Loucy (cell line): ENCODE results near the gene GPBP1.

ENCODE experiments used
- H2AFZ ChIP-seq: fragments of 200-600 bp; sonication (generic); 2 replicates; pipeline ENCODE4 v1.6.0; 2016; ENCODE audit warnings: antibody characterized with exemption, mild to moderate bottlenecking, low read length, moderate library complexity
- H3F3A ChIP-seq: fragments of 200-600 bp; 2 replicates; pipeline ENCODE4 v1.6.0; 2016; ENCODE audit warnings: antibody characterized with exemption, low read depth, mild to moderate bottlenecking
- H3K27me3 ChIP-seq: fragments of 200-600 bp; sonication (generic); 2 replicates; pipeline ENCODE4 v1.6.1; 2014; ENCODE audit warnings: low read length, mild to moderate bottlenecking; ENCODE audit not compliant: insufficient read depth, poor library complexity, severe bottlenecking
- H3K36me3 ChIP-seq: fragments of 200-600 bp; sonication (generic); 2 replicates; pipeline ENCODE4 v1.6.1; 2016; ENCODE audit warnings: low read length; ENCODE audit not compliant: insufficient read depth
- H3K4me1 ChIP-seq: fragments of 200-600 bp; sonication (generic); 2 replicates; pipeline ENCODE4 v1.5.1; 2014; ENCODE audit warnings: low read length, mild to moderate bottlenecking; ENCODE audit not compliant: insufficient read depth, poor library complexity, severe bottlenecking
- H3K4me2 ChIP-seq: fragments of 200-600 bp; sonication (generic); 2 replicates; pipeline ENCODE4 v1.6.0; 2014; ENCODE audit warnings: antibody characterized with exemption, low read length, low read depth, mild to moderate bottlenecking; ENCODE audit not compliant: poor library complexity, severe bottlenecking
- H3K4me3 ChIP-seq: fragments of 200-600 bp; sonication (generic); 2 replicates; pipeline ENCODE4 v1.5.1; 2014; ENCODE audit warnings: low read length, mild to moderate bottlenecking, mixed read lengths; ENCODE audit not compliant: poor library complexity, severe bottlenecking
- H3K79me2 ChIP-seq: fragments of 200-600 bp; sonication (generic); 2 replicates; pipeline ENCODE4 v1.6.1; 2014; ENCODE audit warnings: low read length; ENCODE audit not compliant: insufficient read depth
- H3K9ac ChIP-seq: fragments of 200-600 bp; sonication (generic); 2 replicates; pipeline ENCODE4 v1.6.0; 2014; ENCODE audit warnings: mild to moderate bottlenecking, low read depth, low read length, moderate library complexity; ENCODE audit not compliant: poor library complexity, severe bottlenecking
- H3K9me2 ChIP-seq: fragments of 200-600 bp; sonication (generic); replicated peaks from 2 replicates; pipeline ENCODE4 v1.6.1; 2016; ENCODE audit warnings: low read depth, low read length, mixed read lengths
- H3K9me3 ChIP-seq: fragments of 200-600 bp; sonication (generic); 2 replicates; pipeline ENCODE4 v1.6.1; 2014; ENCODE audit warnings: mild to moderate bottlenecking, antibody characterized with exemption, low read length, low read depth; ENCODE audit not compliant: insufficient read depth
- H4K20me1 ChIP-seq: fragments of 200-600 bp; sonication (generic); 2 replicates; pipeline ENCODE4 v1.6.0; 2014; ENCODE audit warnings: antibody characterized with exemption, low read length, mild to moderate bottlenecking; ENCODE audit not compliant: insufficient read depth, poor library complexity, severe bottlenecking
- CTCF ChIP-seq: fragments of 200-600 bp; sonication (generic); conservative IDR thresholded peaks from 2 replicates; pipeline ENCODE4 v1.5.1; 2014; ENCODE audit warnings: mild to moderate bottlenecking, antibody characterized with exemption, low read length
- EZH2phosphoT487 ChIP-seq: fragments of 200-600 bp; IDR thresholded peaks from 2 replicates; pipeline ENCODE4 v1.6.1; 2018; ENCODE audit warnings: antibody characterized with exemption, mild to moderate bottlenecking, moderate library complexity, borderline replicate concordance

GPBP1 gene

GRCh38 chr5:57313716-57314115 is 139.9 kb downstream of the GPBP1 start:
- no peak for TF ChIP-seq CTCF
- no peak for TF ChIP-seq EZH2phosphoT487
- H3K79me2 ChIP-seq = no peaks in the 10 kb centered on the region
- H3F3A ChIP-seq = no peaks in the 10 kb centered on the region
- no peak overlapping the region for H3K9ac ChIP-seq
- no peaks in the 10 kb centered on the region for H3K9me3 ChIP-seq
- H3K9me2 ChIP-seq = no peaks in the 10 kb centered on the region
- no peak overlapping the region for H3K4me3 ChIP-seq
- H3K36me3 ChIP-seq = no peaks in the 10 kb centered on the region
- no peaks in the 10 kb centered on the region for H3K27me3 ChIP-seq
- H3K4me1 ChIP-seq = peaks cover 9% of the 10 kb centered on the region
- H2AFZ ChIP-seq = no peak overlapping the region
- no peak overlapping the region for H3K4me2 ChIP-seq
- H4K20me1 ChIP-seq = no peaks in the 10 kb centered on the region
